WTC11 (cell line): Measurements from ENCODE around the gene HECW1. TPM values are rescaled to one million over a fixed set of nuclear protein-coding genes. Genes with fewer than 3 reads are reported as not detected.
A peak's percentile ranks its signal among the peaks of the same experiment; 100 is the strongest.

Experiments used
- ATAC-seq: fragments of 200-7000 bp; cut with Tn5 transposase; 2 replicates; pipeline ENCODE4 v1.10.0; 2021; ENCODE audit warnings: mild to moderate bottlenecking, moderate library complexity
- CTCF ChIA-PET: fragments of 300-600 bp; sonication (Branson Sonifier 250); formaldehyde crosslinking; loops from one replicate; lab custom pipeline; 2021; ENCODE audit warnings: antibody characterized with exemption; lab: Charles Lee
- POLR2A ChIA-PET: fragments of 350-600 bp; sonication (Branson Sonifier 250); formaldehyde crosslinking; loops from one replicate; lab custom pipeline; 2021; ENCODE audit warnings: antibody characterized with exemption; lab: Charles Lee
- DNase-seq: peaks from one replicate; pipeline ENCODE4 v3.0.0; 2021; ENCODE audit warnings: low spot score
- H3K27ac Mint-ChIP-seq: 2 replicates; pipeline ENCODE4 v1.8.0; 2021; ENCODE audit warnings: mixed read lengths
- H3K27me3 Mint-ChIP-seq: 2 replicates; pipeline ENCODE4 v1.8.0; 2021; ENCODE audit warnings: low read depth, mild to moderate bottlenecking, moderate library complexity, mixed read lengths
- H3K36me3 Mint-ChIP-seq: 2 replicates; pipeline ENCODE4 v1.8.0; 2021; ENCODE audit warnings: mixed read lengths
- H3K4me1 Mint-ChIP-seq: 2 replicates; pipeline ENCODE4 v1.8.0; 2022; ENCODE audit warnings: mixed read lengths
- H3K4me3 Mint-ChIP-seq: 2 replicates; pipeline ENCODE4 v1.8.0; 2021; ENCODE audit warnings: mild to moderate bottlenecking, moderate library complexity, mixed read lengths
- H3K9me3 Mint-ChIP-seq: 2 replicates; pipeline ENCODE4 v1.8.0; 2021; ENCODE audit warnings: mixed read lengths
- ARID4B ChIP-seq: sonication (generic); formaldehyde crosslinking; IDR thresholded peaks from 2 replicates; pipeline ENCODE4 v1.8.0; 2023; ENCODE audit warnings: missing genetic modification reagents, mild to moderate bottlenecking, borderline replicate concordance
- ATF2 ChIP-seq: sonication (generic); formaldehyde crosslinking; IDR thresholded peaks from 2 replicates; pipeline ENCODE4 v1.8.1; 2022; ENCODE audit warnings: low read depth, missing genetic modification reagents, borderline replicate concordance
- ATF3 ChIP-seq: sonication (generic); formaldehyde crosslinking; conservative IDR thresholded peaks from 2 replicates; pipeline ENCODE4 v1.8.1; 2022; ENCODE audit warnings: mild to moderate bottlenecking, missing genetic modification reagents
- ATF6 ChIP-seq: sonication (generic); formaldehyde crosslinking; IDR thresholded peaks from 2 replicates; pipeline ENCODE4 v1.8.1; 2023; ENCODE audit warnings: mild to moderate bottlenecking, missing genetic modification reagents
- E2F5 ChIP-seq: sonication (generic); formaldehyde crosslinking; IDR thresholded peaks from 2 replicates; pipeline ENCODE4 v1.8.1; 2022; ENCODE audit warnings: mild to moderate bottlenecking, moderate library complexity, missing genetic modification reagents
- ELF4 ChIP-seq: sonication (generic); formaldehyde crosslinking; IDR thresholded peaks from 2 replicates; pipeline ENCODE4 v1.8.1; 2022; ENCODE audit warnings: low read depth, mild to moderate bottlenecking, moderate library complexity, missing genetic modification reagents
- MAX ChIP-seq: sonication (generic); formaldehyde crosslinking; IDR thresholded peaks from 2 replicates; pipeline ENCODE4 v1.8.0; 2022; ENCODE audit warnings: mild to moderate bottlenecking, missing genetic modification reagents
- MYBL2 ChIP-seq: sonication (generic); formaldehyde crosslinking; IDR thresholded peaks from 2 replicates; pipeline ENCODE4 v1.8.1; 2023; ENCODE audit warnings: mild to moderate bottlenecking, moderate library complexity, missing genetic modification reagents
- NR3C1 ChIP-seq: sonication (generic); formaldehyde crosslinking; conservative IDR thresholded peaks from 2 replicates; pipeline ENCODE4 v1.8.1; 2023; ENCODE audit warnings: low read depth, mild to moderate bottlenecking, missing genetic modification reagents
- PRDM15 ChIP-seq: sonication (generic); formaldehyde crosslinking; IDR thresholded peaks from 2 replicates; pipeline ENCODE4 v1.8.0; 2022; ENCODE audit warnings: missing genetic modification reagents
- PRRX2 ChIP-seq: fragments of 250-450 bp; sonication (Bioruptor Pico); IDR thresholded peaks from 2 replicates; pipeline ENCODE4 v1.8.0; 2021; ENCODE audit warnings: mild to moderate bottlenecking
- RELA ChIP-seq: sonication (generic); formaldehyde crosslinking; IDR thresholded peaks from 2 replicates; pipeline ENCODE4 v1.8.1; 2022; ENCODE audit warnings: missing genetic modification reagents, mild to moderate bottlenecking, borderline replicate concordance
- SP1 ChIP-seq: sonication (generic); formaldehyde crosslinking; conservative IDR thresholded peaks from 2 replicates; pipeline ENCODE4 v1.8.1; 2022; ENCODE audit warnings: missing genetic modification reagents
- TCF7 ChIP-seq: sonication (generic); formaldehyde crosslinking; IDR thresholded peaks from 2 replicates; pipeline ENCODE4 v1.8.0; 2022; ENCODE audit warnings: mild to moderate bottlenecking, low read depth, missing genetic modification reagents, moderate library complexity
- TEAD4 ChIP-seq: sonication (generic); formaldehyde crosslinking; IDR thresholded peaks from 2 replicates; pipeline ENCODE4 v1.8.0; 2022; ENCODE audit warnings: mild to moderate bottlenecking, missing genetic modification reagents
- TP53 ChIP-seq: sonication (generic); formaldehyde crosslinking; IDR thresholded peaks from 2 replicates; pipeline ENCODE4 v1.8.1; 2023; ENCODE audit warnings: mild to moderate bottlenecking, missing genetic modification reagents
- ZNF232 ChIP-seq: sonication (generic); formaldehyde crosslinking; IDR thresholded peaks from 2 replicates; pipeline ENCODE4 v1.8.0; 2022; ENCODE audit warnings: mild to moderate bottlenecking, missing genetic modification reagents
- ZNF317 ChIP-seq: sonication (generic); formaldehyde crosslinking; IDR thresholded peaks from 2 replicates; pipeline ENCODE4 v1.8.1; 2023; ENCODE audit warnings: low read depth, mild to moderate bottlenecking, moderate library complexity, missing genetic modification reagents, borderline replicate concordance
- ZNF396 ChIP-seq: fragments of 250-450 bp; sonication (Bioruptor Pico); IDR thresholded peaks from 2 replicates; pipeline ENCODE4 v1.8.0; 2021; ENCODE audit warnings: mild to moderate bottlenecking, moderate library complexity, borderline replicate concordance
- ZSCAN18 ChIP-seq: fragments of 250-450 bp; sonication (Bioruptor Pico); IDR thresholded peaks from 2 replicates; pipeline ENCODE4 v2.1.2; 2022; ENCODE audit warnings: mild to moderate bottlenecking, moderate library complexity
- total RNA-seq: library from RNA; stranded (reverse); gene quantifications from 3 replicates; pipeline ENCODE4 v1.2.3, GENCODE V29; 2021

Gene HECW1
- total RNA-seq, 1 experiment from 2014 or later, result 6.1 TPM

GRCh38 chr7:43438897-43439479, 326.5 kb downstream of the HECW1 start (continued):
- TF ChIP-seq PRRX2 (CRISPR knock-in tag) (no peak), NR3C1 (CRISPR knock-in tag) (no peak), RELA (no peak), ZNF232 (CRISPR knock-in tag) (no peak), ZNF317 (CRISPR knock-in tag) (no peak), ATF3 (no peak), ZSCAN18 (CRISPR knock-in tag) (no peak), PRDM15 (CRISPR knock-in tag) (no peak), ATF2 (CRISPR knock-in tag) (no peak)

GRCh38 chr7:43439631-43440401, 327.4 kb downstream of the HECW1 start:
- ATAC-seq (peak; percentile 94), DNase-seq (peak; percentile 79)
- H3K27ac Mint-ChIP-seq, result no peak overlapping the region
- H3K9me3 Mint-ChIP-seq, result peaks cover 3% of the 10 kb centered on the region; the same call in 1 of the 2 replicates
- no peaks in the 10 kb centered on the region for H3K36me3 Mint-ChIP-seq
- H3K4me1 Mint-ChIP-seq, result peaks cover 29% of the 10 kb centered on the region
- no peak overlapping the region for H3K4me3 Mint-ChIP-seq
- CTCF ChIA-PET, result interaction anchor here (0.6 to 2.3 kb wide), 76 partner anchors 9 to 1499 kb away, joined by 3 to 25 read pairs (median 5); partner anchors contain the start of genes HECW1, MRPL32, PSMA2 and STK17A
- H3K27me3 Mint-ChIP-seq, result no peaks in the 10 kb centered on the region; the same call in 1 of the 2 replicates
- POLR2A ChIA-PET, result no interaction called here
- TF ChIP-seq TP53 (CRISPR knock-in tag) (0 out of 2 replicates have a peak, but pooled peaks have one; percentile 47), MAX (CRISPR knock-in tag) (peak; percentile 45; the same call in 1 of the 2 replicates), SP1 (0 out of 2 replicates have a peak, but pooled peaks have one; percentile 30), TCF7 (CRISPR knock-in tag) (no peak), TEAD4 (CRISPR knock-in tag) (no peak), ATF6 (CRISPR knock-in tag) (no peak), MYBL2 (CRISPR knock-in tag) (no peak), ELF4 (CRISPR knock-in tag) (no peak), E2F5 (CRISPR knock-in tag) (no peak), ZNF396 (no peak), ARID4B (CRISPR knock-in tag) (0 out of 2 replicates have a peak, but pooled peaks have one; percentile 30)
